AG09319 (cell line): ENCODE data around the gene PKLR.
A peak's percentile ranks its signal among the peaks of the same experiment; 100 is the strongest.

Experiments
- DNase-seq: peaks from one replicate; pipeline ENCODE4 v3.0.0-alpha.2; 2010; ENCODE audit warnings: low read depth; ENCODE audit errors: extremely low read depth
- CTCF ChIP-seq: IDR thresholded peaks from 2 replicates; pipeline ENCODE4 v1.5.1; 2011; ENCODE audit warnings: low read depth, mild to moderate bottlenecking, inconsistent platforms, low read length, moderate library complexity

PKLR gene

DNA sequence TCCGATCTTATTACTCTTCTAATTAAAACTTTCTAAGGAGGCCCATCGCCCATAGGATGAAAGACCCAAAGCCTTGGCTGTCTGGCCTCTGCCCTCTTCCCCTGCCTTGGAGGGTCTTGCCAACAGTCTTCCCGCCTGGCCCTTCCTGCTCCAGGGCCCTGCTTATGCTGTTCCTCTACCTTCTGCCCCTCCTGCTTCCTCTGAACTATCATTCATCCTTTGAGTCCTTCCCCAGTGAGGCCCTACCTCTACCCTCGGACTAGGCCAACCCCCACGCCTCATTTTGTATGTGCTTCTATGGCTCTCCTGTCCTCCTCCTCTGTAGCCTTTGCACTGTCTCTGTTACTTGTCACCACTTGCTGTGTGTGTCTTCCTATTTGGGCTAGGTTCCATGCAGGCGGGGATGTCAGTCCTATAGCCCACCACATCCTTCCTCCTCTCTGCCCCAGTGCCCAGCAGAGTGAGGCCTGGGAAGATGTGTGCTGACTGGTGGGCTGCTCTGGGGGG lies 24.8 kb upstream of the PKLR start:
- no peak for DNase-seq
- TF ChIP-seq CTCF, result no peak

DNA sequence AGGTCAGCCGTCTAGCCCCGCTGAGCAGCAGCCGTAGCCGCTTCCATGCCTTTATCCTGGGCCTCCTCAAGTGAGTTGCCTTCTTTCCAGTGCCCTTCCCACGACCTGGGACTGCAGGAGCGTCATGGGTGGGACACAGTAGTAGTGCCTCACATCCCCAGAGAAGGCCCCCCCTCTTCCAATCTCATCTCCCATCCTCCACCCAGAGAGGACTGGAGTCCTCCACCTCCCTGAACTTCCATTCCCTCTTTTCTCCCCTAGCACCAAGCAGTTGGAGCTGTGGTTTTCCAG lies 24.3 kb upstream of the PKLR start:
- TF ChIP-seq CTCF, result no peak
- no peak for DNase-seq

- no peak for DNase-seq
- peak; percentile 50 for TF ChIP-seq CTCF
These were observed 23.7 kb upstream of the PKLR start for GRCh38 chr1:155324717-155325602.

DNA sequence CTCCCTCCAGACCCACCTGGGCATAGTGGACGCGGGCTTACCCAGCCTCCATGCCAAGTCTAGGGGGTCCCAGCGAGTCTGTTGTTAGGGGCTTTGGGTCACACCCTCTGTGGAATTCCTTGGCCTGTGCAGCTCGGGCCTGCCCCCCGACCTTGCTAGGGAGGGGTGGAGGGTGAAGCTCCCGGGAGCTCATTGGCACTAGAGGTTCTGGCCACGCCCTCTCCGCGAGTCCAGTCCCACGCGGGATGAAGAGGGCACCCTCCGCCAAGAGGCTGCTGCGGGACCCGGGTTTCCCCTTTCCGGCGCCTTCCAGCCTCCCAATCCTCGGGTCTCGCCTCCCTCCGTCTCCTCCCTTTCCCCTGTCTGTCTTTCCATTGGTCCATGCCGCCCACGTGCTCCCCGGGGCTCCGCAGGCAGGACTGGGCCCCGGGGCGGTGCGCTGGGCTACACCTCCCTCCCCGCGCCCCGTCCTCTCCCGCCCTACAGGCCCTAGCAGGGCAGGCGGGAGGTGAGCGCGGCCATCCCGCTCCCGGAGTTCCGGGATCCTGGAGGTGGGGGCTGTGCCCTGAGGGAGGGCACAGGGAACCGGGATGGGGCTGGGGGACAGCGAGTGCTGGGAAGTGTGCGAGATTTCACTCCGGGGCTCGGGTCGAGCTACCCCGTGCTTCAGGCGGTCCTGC lies 22.9 kb upstream of the PKLR start:
- no peak for TF ChIP-seq CTCF
- peak; percentile 90 for DNase-seq

- peak; percentile 79 for DNase-seq
- no peak for TF ChIP-seq CTCF
These were observed 22.4 kb upstream of the PKLR start for GRCh38 chr1:155323729-155324036.

- peak; percentile 77 for TF ChIP-seq CTCF
- peak; percentile 91 for DNase-seq
These were observed 21.9 kb upstream of the PKLR start for GRCh38 chr1:155322953-155323728.

DNA sequence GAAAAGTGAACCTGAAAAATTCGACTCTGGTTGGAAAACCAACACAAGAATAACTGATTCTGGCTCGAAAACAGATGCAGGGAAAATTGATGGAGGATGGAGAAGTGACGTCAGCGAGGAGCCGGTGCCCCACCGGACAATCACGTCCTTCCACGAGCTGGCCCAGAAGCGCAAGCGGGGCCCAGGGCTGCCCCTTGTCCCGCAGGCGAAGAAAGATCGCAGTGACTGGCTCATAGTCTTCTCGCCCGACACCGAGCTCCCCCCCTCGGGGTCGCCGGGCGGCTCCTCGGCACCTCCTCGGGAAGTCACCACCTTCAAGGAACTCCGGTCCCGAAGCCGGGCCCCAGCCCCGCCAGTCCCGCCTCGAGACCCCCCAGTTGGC lies 21.3 kb upstream of the PKLR start:
- no peak for DNase-seq
- no peak for TF ChIP-seq CTCF
